Gastroesophageal sphincter (tissue), 4 donors: Measurements from ENCODE around the gene ABHD5. TPM values are rescaled to one million over a fixed set of nuclear protein-coding genes. Genes with fewer than 3 reads are reported as not detected.

Experiments used
- ATAC-seq: fragments of 150-250 bp; one replicate; pipeline ENCODE4 v1.9.1; 2016; ENCODE audit warnings: mild to moderate bottlenecking, moderate library complexity
- H3K27ac ChIP-seq, 4 donors: fragments of 200-600 bp; sonication (generic) in 3 of 4; 1 replicate in 3 of 4; 2 replicates in 1 of 4; pipeline ENCODE4 v1.5.1; 2016 to 2019
- H3K27me3 ChIP-seq: fragments of 200-600 bp; sonication (generic); one replicate; pipeline ENCODE4 v1.5.1; 2019
- H3K36me3 ChIP-seq, 2 donors: fragments of 200-600 bp; sonication (generic); one replicate each; pipeline ENCODE4 v1.5.1; 2019; ENCODE audit warnings: control low read depth in 1 of 2
- H3K4me1 ChIP-seq, 3 donors: fragments of 200-600 bp; sonication (generic); 1 replicate in 2 of 3; 2 replicates in 1 of 3; pipeline ENCODE4 v1.5.1; 2016 to 2019; ENCODE audit warnings: control low read depth in 2 of 3
- H3K4me3 ChIP-seq, 2 donors: fragments of 200-600 bp; sonication (generic); one replicate each; pipeline ENCODE4 v1.5.1; 2019; ENCODE audit warnings: mild to moderate bottlenecking in 1 of 2, moderate library complexity in 1 of 2
- H3K9me3 ChIP-seq, 3 donors: fragments of 200-600 bp; sonication (generic); one replicate each; pipeline ENCODE4 v1.5.1; 2017 to 2019; ENCODE audit warnings: control low read depth in 2 of 3
- EP300 ChIP-seq: sonication (generic); formaldehyde crosslinking; IDR thresholded peaks from one replicate; pipeline ENCODE4 v1.6.1; 2017; ENCODE audit warnings: antibody characterized with exemption, mild to moderate bottlenecking
- POLR2A ChIP-seq, 2 donors: fragments of 450-650 bp; IDR thresholded peaks; one replicate each; pipeline ENCODE4 v1.6.1; 2017; ENCODE audit warnings: antibody characterized with exemption in 2 of 2, mild to moderate bottlenecking in 2 of 2, moderate library complexity in 1 of 2
- POLR2AphosphoS5 ChIP-seq: sonication (generic); formaldehyde crosslinking; IDR thresholded peaks from one replicate; pipeline ENCODE4 v1.6.1; 2017; ENCODE audit warnings: antibody characterized with exemption
- WGBS, 2 donors: methylation state at CpG; one replicate each; pipeline ENCODE4 v1.1.5; 2018; ENCODE audit warnings: low coverage in 1 of 2; 5-methylcytosine and 5-hydroxymethylcytosine counted together
- total RNA-seq, 4 donors: library from RNA; depleted of rRNA; stranded (reverse); fragments of >200 nt; gene quantifications; one replicate each; pipeline ENCODE4 v1.1.0, GENCODE V29; 2016
- TF ChIP-seq, protein P1 (sequence below), 4 experiments: fragments of 200-600 bp in 2 of 4; fragments of 450-650 bp in 2 of 4; sonication (generic) in 1 of 4; IDR thresholded peaks; one replicate each; pipeline ENCODE4 v1.5.1; 2017 to 2019; ENCODE audit warnings: antibody characterized with exemption in 4 of 4, mild to moderate bottlenecking in 2 of 4, moderate library complexity in 2 of 4

ABHD5 gene
- total RNA-seq, 4 donors from 2014 or later: 26.1 to 53.2 (median 34.8) TPM

DNA sequence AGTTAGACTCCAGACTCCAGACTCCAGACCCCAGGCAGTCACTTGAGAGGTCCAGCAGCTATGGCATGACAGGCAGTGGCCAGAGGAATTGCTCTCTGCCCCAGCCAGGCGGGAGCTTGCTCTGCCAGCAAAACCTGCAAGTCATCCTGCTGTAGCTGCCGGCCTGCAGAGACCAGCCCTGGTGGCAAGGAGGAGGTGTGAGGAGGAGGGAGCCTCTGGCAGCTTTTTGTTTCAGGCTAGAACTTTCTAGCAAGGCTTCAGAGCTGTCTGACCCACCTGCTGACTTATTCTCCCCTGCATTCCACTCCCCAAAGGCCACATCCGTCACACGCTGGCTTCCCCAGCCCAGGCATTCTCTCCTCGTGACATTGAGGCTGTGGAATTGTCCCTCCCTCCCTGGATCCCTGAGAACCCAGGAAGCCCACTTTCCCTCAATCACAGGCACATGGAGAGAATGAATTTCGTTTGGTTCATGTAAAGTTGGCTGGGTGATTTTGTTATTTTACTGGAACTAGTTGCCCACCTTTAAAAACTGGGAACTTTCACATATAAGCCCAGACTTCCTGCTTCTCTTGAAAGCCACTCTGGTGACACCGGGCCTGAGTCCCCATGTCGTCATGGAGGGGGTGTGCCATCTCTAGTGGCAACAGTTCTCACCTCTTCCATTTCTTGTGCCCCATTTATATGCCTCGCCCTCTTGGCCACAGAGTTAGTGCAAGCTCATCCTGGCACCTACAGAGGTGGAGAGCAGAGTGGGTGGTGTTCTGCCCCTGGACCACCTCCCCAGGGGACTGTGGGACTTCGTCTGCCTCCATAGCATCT lies 82.7 kb downstream of the ABHD5 start:
- ATAC-seq: no peak
- no peaks in the 10 kb centered on the region for H3K27me3 ChIP-seq
- peak overlapping the region in 3 of 4 donors; percentile 32 to 57 (median 46) for H3K27ac ChIP-seq
- TF ChIP-seq, protein P1, sequence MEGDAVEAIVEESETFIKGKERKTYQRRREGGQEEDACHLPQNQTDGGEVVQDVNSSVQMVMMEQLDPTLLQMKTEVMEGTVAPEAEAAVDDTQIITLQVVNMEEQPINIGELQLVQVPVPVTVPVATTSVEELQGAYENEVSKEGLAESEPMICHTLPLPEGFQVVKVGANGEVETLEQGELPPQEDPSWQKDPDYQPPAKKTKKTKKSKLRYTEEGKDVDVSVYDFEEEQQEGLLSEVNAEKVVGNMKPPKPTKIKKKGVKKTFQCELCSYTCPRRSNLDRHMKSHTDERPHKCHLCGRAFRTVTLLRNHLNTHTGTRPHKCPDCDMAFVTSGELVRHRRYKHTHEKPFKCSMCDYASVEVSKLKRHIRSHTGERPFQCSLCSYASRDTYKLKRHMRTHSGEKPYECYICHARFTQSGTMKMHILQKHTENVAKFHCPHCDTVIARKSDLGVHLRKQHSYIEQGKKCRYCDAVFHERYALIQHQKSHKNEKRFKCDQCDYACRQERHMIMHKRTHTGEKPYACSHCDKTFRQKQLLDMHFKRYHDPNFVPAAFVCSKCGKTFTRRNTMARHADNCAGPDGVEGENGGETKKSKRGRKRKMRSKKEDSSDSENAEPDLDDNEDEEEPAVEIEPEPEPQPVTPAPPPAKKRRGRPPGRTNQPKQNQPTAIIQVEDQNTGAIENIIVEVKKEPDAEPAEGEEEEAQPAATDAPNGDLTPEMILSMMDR (IDR thresholded peaks at IDR 0.05): no peak
- no peak for TF ChIP-seq EP300
- TF ChIP-seq POLR2AphosphoS5: no peak
- no peak for TF ChIP-seq POLR2A (IDR thresholded peaks at IDR 0.05)
- 53 to 59% methylated on average over 4 to 10 of the region's 10 CpGs for WGBS, 2 donors
- H3K4me3 ChIP-seq: no peak overlapping the region
- peaks cover 5 to 51% (median 23%) of the 10 kb centered on the region in 3 donors for H3K4me1 ChIP-seq
- H3K36me3 ChIP-seq: no peaks in the 10 kb centered on the region
- H3K9me3 ChIP-seq: no peaks in the 10 kb centered on the region

- H3K4me1 ChIP-seq: peaks cover 0 to 38% (median 14%) of the 10 kb centered on the region in 3 donors
- H3K36me3 ChIP-seq: no peaks in the 10 kb centered on the region
- TF ChIP-seq EP300 (no peak), POLR2A (IDR thresholded peaks at IDR 0.05) (no peak), POLR2AphosphoS5 (no peak)
- TF ChIP-seq, protein P1 (IDR thresholded peaks at IDR 0.05): no peak
- WGBS, 2 donors: 76 to 100% methylated on average over 1 to 2 of the region's 4 CpGs
- H3K9me3 ChIP-seq: no peaks in the 10 kb centered on the region
- ATAC-seq: no peak
- H3K27ac ChIP-seq: no peak overlapping the region
- H3K4me3 ChIP-seq: no peak overlapping the region
- no peaks in the 10 kb centered on the region for H3K27me3 ChIP-seq
Observed at GRCh38 chr3:43774799-43775198, 84.1 kb downstream of the ABHD5 start.

DNA sequence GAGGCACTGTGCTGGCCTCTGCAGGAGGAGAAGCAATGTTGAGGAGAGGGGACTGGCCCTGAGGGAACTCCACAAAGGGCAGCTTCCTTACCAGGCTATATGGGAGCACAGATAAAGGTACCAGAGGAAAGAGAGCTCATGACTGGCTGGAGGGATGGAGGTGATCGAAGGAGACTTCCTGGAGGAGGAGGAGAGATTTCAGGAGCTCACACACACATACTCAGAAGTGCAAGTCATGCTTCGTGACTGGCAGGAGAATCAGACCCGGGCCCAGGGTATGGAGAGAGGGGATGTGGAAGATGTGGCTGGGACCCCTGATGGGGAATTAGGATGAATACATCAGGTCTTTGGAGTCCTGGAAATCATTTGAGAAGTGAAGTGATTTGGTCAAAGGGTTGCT lies 85.4 kb downstream of the ABHD5 start:
- Histone ChIP-seq H3K27me3 (no peaks in the 10 kb centered on the region), H3K9me3 (no peaks in the 10 kb centered on the region), H3K4me3 (no peak overlapping the region), H3K27ac (no peak overlapping the region), H3K36me3 (no peaks in the 10 kb centered on the region), H3K4me1 (peaks cover 0 to 25% (median 1%) of the 10 kb centered on the region in 3 donors)
- WGBS, 2 donors: 77 to 95% methylated on average over 3 of the region's 3 CpGs
- TF ChIP-seq POLR2AphosphoS5: no peak
- TF ChIP-seq EP300: no peak
- TF ChIP-seq, protein P1 (IDR thresholded peaks at IDR 0.05): no peak
- no peak for TF ChIP-seq POLR2A (IDR thresholded peaks at IDR 0.05)
- no peak for ATAC-seq

GRCh38 chr3:43779850-43780249 lies 89.1 kb downstream of the ABHD5 start:
- Histone ChIP-seq H3K27me3 (no peaks in the 10 kb centered on the region), H3K27ac (no peak overlapping the region), H3K4me3 (no peak overlapping the region), H3K4me1 (no peaks in the 10 kb centered on the region), H3K36me3 (no peaks in the 10 kb centered on the region), H3K9me3 (peaks cover 0 to 7% (median 0%) of the 10 kb centered on the region in 3 donors)
- no peak for TF ChIP-seq POLR2AphosphoS5
- no peak for TF ChIP-seq EP300
- TF ChIP-seq, protein P1 (IDR thresholded peaks at IDR 0.05): no peak
- TF ChIP-seq POLR2A (IDR thresholded peaks at IDR 0.05): no peak
- no peak for ATAC-seq
- 60 to 80% methylated on average over 1 to 2 of the region's 3 CpGs for WGBS, 2 donors

DNA sequence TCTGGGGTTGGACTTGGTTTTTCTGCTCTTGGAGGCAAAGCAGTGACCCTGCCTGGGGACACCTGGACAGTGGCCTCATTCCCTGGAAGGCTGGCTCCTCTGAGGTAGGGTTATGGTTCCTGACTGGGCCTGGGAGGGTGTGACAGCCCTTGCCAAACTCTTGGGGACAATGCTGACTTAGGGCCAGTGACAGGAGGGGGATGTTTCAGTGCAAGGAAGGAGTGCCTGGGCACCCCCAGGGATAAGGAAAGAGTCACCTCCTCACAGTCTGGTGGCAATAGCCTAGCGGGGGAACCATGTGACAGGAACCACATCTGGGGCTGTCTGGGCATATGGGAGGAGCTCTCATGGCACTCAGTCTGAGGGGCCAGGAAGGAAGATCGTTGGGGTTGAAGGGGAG lies 91.8 kb downstream of the ABHD5 start:
- Histone ChIP-seq H3K27me3 (no peaks in the 10 kb centered on the region), H3K27ac (no peak overlapping the region), H3K4me1 (no peaks in the 10 kb centered on the region), H3K4me3 (no peak overlapping the region), H3K9me3 (peaks cover 0 to 13% (median 0%) of the 10 kb centered on the region in 3 donors), H3K36me3 (no peaks in the 10 kb centered on the region)
- WGBS, 2 donors: 43% methylated on average over 1 of the region's 2 CpGs; no CpG with 5 or more reads in 1 of the 2 donors
- no peak for TF ChIP-seq EP300
- no peak for TF ChIP-seq POLR2A (IDR thresholded peaks at IDR 0.05)
- no peak for ATAC-seq

Other genes with a start within 250 kb of the ABHD5 start
- gene ANO10, start 68.9 kb upstream of the ABHD5 start, total RNA-seq: 10 to 100 TPM; 22.9 to 33.5 (median 30.2) TPM